ENCODE measurements around the gene GAST. TPM values are rescaled to one million over a fixed set of nuclear protein-coding genes. Genes with fewer than 3 reads are reported as not detected.
"Not testable (repeated sequence)": the region's sequence is repeated elsewhere in the genome, so short reads cannot be mapped to it uniquely, and the experiment has no call there.

Gene GAST
- total RNA-seq, 4 donors from 2014 or later = not detected

DNA sequence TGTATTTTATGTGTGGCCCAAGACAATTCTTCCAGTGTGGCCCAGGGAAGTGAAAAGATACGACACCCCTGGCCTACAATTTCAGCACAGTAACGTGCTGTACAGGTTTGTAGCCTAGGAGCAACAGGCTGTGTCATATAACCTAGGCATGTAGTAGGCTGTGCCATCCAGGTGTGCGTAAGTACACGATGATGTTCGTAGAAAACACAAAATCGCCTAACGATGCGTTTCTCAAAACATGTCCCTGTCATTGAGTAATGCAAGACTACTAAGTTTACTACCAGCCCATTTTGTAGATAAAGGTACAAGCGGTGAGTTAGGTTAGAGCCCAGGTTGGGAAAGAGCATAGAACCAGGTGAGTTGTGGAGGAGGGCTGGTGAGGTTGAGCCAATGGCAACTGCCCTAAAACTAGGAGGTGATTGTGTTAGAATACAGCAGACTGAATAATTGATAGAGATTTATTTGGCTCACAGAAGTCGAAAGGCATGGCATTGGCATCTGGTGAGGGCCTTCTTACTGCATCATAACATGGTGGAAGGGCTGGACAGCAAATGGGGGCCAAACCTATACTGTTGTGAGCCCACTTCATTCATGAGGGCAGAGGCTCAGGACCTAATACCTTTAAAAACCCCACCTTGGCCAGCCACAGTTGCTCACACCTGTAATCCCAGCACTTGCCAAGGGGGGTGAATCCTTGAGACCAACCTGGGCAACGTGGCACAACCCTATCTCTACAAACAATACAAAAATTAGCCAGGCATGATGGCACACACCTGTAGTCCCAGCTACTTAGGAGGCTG, 19.2 kb upstream of the GAST start:
- intact Hi-C loops (cut with DNase I) = no loop called here
- peaks cover 20 to 62% (median 29%) of the 10 kb centered on the region in 3 donors for H3K4me1 ChIP-seq
- no peaks in the 10 kb centered on the region for H3K27me3 ChIP-seq
- peak overlapping the region in 2 of 4 donors; percentile 1 to 25 for H3K27ac ChIP-seq
- TF ChIP-seq, protein P1, sequence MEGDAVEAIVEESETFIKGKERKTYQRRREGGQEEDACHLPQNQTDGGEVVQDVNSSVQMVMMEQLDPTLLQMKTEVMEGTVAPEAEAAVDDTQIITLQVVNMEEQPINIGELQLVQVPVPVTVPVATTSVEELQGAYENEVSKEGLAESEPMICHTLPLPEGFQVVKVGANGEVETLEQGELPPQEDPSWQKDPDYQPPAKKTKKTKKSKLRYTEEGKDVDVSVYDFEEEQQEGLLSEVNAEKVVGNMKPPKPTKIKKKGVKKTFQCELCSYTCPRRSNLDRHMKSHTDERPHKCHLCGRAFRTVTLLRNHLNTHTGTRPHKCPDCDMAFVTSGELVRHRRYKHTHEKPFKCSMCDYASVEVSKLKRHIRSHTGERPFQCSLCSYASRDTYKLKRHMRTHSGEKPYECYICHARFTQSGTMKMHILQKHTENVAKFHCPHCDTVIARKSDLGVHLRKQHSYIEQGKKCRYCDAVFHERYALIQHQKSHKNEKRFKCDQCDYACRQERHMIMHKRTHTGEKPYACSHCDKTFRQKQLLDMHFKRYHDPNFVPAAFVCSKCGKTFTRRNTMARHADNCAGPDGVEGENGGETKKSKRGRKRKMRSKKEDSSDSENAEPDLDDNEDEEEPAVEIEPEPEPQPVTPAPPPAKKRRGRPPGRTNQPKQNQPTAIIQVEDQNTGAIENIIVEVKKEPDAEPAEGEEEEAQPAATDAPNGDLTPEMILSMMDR (IDR thresholded peaks at IDR 0.05) = no peak
- TF ChIP-seq POLR2A (IDR thresholded peaks at IDR 0.05) = no peak
- peaks cover 33 to 64% (median 54%) of the 10 kb centered on the region in 3 donors for H3K36me3 ChIP-seq
- no peak for DNase-seq
- H3K9me3 ChIP-seq = no peaks in the 10 kb centered on the region
- 80 to 84% methylated on average over 11 of the region's 11 CpGs for WGBS, 2 donors
- H3K4me3 ChIP-seq = no peak overlapping the region

DNA sequence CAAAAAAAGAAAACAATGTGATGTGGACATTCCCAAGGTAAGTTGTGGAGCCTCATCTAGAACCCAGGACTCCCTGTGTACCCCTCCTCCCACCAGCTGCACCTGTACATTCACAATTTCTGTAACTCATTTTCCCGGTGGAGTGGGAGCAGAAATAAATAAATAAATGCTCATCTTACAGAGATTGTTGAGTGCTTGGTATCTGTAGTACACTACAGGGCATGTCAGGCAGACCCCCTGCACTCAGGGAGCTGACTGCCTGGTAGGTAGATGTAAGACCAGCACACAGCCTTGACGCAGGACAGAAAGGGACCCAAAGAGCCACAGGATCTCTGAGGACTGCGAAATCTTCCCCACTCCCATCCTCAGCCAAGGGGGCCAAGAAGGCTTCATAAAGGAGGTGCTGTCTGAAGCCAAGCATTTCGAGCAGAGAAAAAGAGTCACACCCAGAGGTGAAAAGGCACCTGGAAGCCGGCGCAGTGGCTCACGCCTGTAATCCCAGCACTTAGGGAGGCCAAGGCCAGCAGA, 16.9 kb upstream of the GAST start:
- TF ChIP-seq, protein P1 (IDR thresholded peaks at IDR 0.05) = no peak
- TF ChIP-seq POLR2A (IDR thresholded peaks at IDR 0.05) = no peak
- WGBS, 2 donors = 73 to 77% methylated on average over 3 to 6 of the region's 7 CpGs
- peak overlapping the region in 2 of 4 donors; percentile 51 to 66 for H3K27ac ChIP-seq
- intact Hi-C loops (cut with DNase I) = no loop called here
- H3K4me1 ChIP-seq = peaks cover 20 to 52% (median 26%) of the 10 kb centered on the region in 3 donors
- H3K36me3 ChIP-seq = peaks cover 25 to 56% (median 46%) of the 10 kb centered on the region in 3 donors
- H3K4me3 ChIP-seq = no peak overlapping the region
- H3K27me3 ChIP-seq = no peaks in the 10 kb centered on the region
- no peaks in the 10 kb centered on the region for H3K9me3 ChIP-seq
- no peak for DNase-seq

DNA sequence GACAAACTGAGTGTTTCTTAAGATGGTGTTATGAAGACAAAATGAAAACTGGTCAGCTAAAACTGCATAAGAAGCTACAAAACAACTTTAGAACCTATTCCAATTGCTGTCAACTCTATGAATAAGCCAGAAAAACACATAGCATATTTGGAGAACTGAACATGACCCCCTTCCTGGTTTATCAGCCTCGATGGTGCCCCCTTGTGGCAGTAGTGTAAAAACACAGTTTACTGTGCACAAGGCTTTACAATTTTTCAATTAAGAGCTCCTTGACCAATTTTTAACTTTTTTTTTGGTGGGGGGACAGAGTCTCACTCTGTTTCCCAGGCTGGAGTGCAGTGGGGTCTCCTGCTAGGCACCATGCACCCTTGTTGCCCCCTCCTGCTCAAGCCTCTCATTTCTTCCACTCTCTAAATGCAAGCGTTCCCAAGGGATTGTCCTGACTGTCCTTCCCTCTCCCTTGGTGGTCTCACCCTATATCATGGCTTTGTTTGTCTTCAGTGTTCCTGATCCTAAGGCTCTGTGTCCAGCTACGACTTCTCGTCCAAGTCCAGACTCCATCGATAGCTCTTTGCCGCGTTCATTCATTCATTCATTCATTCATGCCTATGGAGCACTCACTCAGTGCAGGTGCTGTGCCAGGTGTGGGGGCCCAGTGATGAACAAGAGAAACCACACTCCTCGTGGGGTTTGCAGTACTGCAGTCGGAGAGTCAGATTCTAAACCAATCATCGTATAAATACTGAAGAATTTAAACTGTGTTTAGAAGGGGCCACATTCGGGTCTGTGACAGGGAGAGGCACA, 16.0 kb upstream of the GAST start:
- peak overlapping the region in 3 of 4 donors; percentile 7 to 66 (median 55) for H3K27ac ChIP-seq
- H3K27me3 ChIP-seq = no peaks in the 10 kb centered on the region
- H3K9me3 ChIP-seq = no peaks in the 10 kb centered on the region
- WGBS, 2 donors = 42 to 62% methylated on average over 11 of the region's 11 CpGs
- TF ChIP-seq POLR2A (IDR thresholded peaks at IDR 0.05) = no peak
- TF ChIP-seq, protein P1 (IDR thresholded peaks at IDR 0.05) = peak; percentile 66 to 86 (median 81)
- peaks cover 17 to 46% (median 37%) of the 10 kb centered on the region in 3 donors for H3K36me3 ChIP-seq
- intact Hi-C loops (cut with DNase I) = no loop called here
- no peak for DNase-seq
- peaks cover 12 to 43% (median 16%) of the 10 kb centered on the region in 3 donors for H3K4me1 ChIP-seq
- H3K4me3 ChIP-seq = no peak overlapping the region

DNA sequence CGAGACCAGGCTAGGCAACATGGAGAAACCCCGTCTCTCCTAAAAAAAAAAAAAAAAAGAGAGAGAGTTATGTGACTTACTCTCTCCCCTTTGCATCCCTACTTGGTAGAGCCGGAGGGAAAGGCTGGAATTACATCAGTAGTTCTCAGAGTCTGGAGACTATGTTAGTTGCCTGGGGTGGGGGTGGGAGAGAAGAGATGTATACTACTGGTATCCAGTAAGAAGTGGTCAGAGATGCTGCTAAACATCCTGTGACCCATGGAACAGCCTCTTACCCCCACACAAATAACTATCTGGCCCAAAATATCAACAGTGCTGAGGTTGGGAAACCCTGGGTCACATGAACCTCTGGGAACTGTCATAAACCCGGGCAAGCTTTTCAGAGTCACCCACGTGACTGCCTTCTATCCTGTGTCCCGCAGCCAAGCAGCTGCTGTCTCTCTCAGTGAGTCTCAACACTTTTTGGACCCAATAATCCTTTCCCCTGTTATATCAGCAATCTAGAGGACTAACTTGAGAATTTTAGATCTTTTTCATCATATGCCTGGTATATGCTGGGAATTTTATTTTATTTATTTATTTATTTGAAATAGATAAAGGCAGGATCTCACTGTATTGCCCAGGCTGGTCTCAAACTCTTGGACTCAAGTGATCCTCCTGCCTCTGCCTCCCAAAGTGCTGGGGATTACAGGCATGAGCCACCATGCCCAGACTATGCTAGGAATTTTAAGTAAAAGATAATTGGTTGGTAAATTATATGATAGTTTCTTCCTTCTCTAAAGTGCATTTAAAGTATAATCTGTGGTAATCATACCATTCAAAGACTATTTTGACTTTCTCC, 14.8 kb upstream of the GAST start:
- WGBS, 2 donors = 34 to 35% methylated on average over 6 of the region's 6 CpGs
- Histone ChIP-seq H3K9me3 (no peaks in the 10 kb centered on the region), H3K4me1 (peaks cover 6 to 31% (median 11%) of the 10 kb centered on the region in 3 donors), H3K4me3 (no peak overlapping the region), H3K27ac (peak overlapping the region in 3 of 4 donors; percentile 55 to 66 (median 65)), H3K36me3 (peaks cover 7 to 34% (median 25%) of the 10 kb centered on the region in 3 donors), H3K27me3 (no peaks in the 10 kb centered on the region)
- TF ChIP-seq POLR2A (IDR thresholded peaks at IDR 0.05) = no peak
- TF ChIP-seq, protein P1 (IDR thresholded peaks at IDR 0.05) = no peak
- intact Hi-C loops (cut with DNase I) = no loop called here
- DNase-seq = no peak

DNA sequence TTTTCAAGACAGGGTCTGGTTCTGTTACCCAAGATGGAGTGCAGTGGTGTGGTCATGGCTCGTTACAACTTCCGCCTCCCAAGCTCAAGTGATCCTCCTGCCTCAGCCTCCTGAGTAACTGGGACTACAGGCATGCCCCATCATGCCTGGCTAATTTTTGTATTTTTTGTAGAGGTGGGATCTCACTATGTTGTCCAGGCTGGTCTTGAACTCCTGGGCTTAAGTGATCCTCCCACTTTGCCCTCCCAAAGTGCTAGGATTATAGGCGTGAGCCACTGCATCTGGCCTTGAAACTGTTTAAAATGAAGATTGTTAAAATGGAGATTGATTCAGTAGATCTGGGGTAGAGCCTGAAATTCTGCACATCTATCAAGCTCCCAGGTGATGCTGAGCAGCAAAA, 11.3 kb upstream of the GAST start:
- H3K27me3 ChIP-seq; H3K36me3 ChIP-seq; H3K27ac ChIP-seq; intact Hi-C loops (cut with DNase I); H3K4me3 ChIP-seq; DNase-seq; H3K9me3 ChIP-seq: not testable (repeated sequence)
- peaks cover 6 to 19% (median 6%) of the 10 kb centered on the region in 3 donors for H3K4me1 ChIP-seq
- 79% methylated on average over 3 of the region's 3 CpGs; no CpG with 5 or more reads in 1 of the 2 donors for WGBS, 2 donors

Measured in esophagus squamous epithelium (tissue), 5 donors.